ENCODE measurements around the gene MACIR.

MACIR gene

DNA sequence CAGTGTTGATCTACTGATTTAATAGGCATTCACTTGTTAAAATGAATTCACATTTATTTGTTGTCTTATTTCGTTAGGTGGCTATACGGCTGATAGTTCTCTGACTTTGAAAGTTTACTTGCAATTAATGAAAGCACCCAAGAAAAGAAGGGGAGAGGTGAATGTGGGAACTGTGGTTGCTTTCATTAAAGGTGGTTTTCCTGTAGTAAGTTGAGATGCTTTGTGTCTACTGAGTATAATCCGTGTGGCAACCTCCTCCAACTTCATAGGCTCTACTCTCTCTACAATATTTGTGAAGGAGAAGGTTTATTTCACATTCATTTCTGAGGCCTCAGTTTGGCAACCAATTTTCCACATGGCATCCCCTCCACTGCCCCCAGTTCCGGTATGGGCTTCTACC is 12.8 kb upstream of the MACIR start:
- DNase-seq (ENCODE audit: low read depth, low spot score) = no peak
- Histone ChIP-seq H3K36me3 (ENCODE audit: control insufficient read depth, insufficient read depth, low read length) (no peaks in the 10 kb centered on the region), H3K27me3 (ENCODE audit: control insufficient read depth, insufficient read depth, low read length) (no peaks in the 10 kb centered on the region), H3K4me1 (ENCODE audit: control insufficient read depth, insufficient read depth, low read length) (0 out of 2 replicates have a peak, but pooled peaks cover 1% of the 10 kb centered on the region), H3K4me3 (ENCODE audit: low read length) (no peak overlapping the region), H3K27ac (ENCODE audit: low read length) (no peak overlapping the region), H3K9me3 (ENCODE audit: control insufficient read depth, insufficient read depth, low read length) (no peaks in the 10 kb centered on the region)
- no CpG with 5 or more reads among the region's 4 CpGs for WGBS (ENCODE audit: insufficient coverage, insufficient read length)

- Histone ChIP-seq H3K27me3 (ENCODE audit: control insufficient read depth, insufficient read depth, low read length) (no peaks in the 10 kb centered on the region), H3K4me1 (ENCODE audit: control insufficient read depth, insufficient read depth, low read length) (0 out of 2 replicates have a peak, but pooled peaks cover 1% of the 10 kb centered on the region), H3K4me3 (ENCODE audit: low read length) (no peak overlapping the region), H3K36me3 (ENCODE audit: control insufficient read depth, insufficient read depth, low read length) (no peaks in the 10 kb centered on the region), H3K27ac (ENCODE audit: low read length) (no peak overlapping the region), H3K9me3 (ENCODE audit: control insufficient read depth, insufficient read depth, low read length) (no peaks in the 10 kb centered on the region)
- no CpG with 5 or more reads among the region's 1 CpG for WGBS (ENCODE audit: insufficient coverage, insufficient read length)
- no peak for DNase-seq (ENCODE audit: low read depth, low spot score)
These were observed 11.4 kb upstream of the MACIR start for GRCh38 chr5:103247118-103247517.

GRCh38 chr5:103249068-103249467 is 9.5 kb upstream of the MACIR start:
- WGBS (ENCODE audit: insufficient coverage, insufficient read length) = no CpG with 5 or more reads among the region's 2 CpGs
- H3K27me3 ChIP-seq (ENCODE audit: control insufficient read depth, insufficient read depth, low read length) = no peaks in the 10 kb centered on the region
- H3K4me3 ChIP-seq (ENCODE audit: low read length) = no peak overlapping the region
- no peaks in the 10 kb centered on the region for H3K36me3 ChIP-seq (ENCODE audit: control insufficient read depth, insufficient read depth, low read length)
- no peaks in the 10 kb centered on the region for H3K9me3 ChIP-seq (ENCODE audit: control insufficient read depth, insufficient read depth, low read length)
- no peaks in the 10 kb centered on the region for H3K4me1 ChIP-seq (ENCODE audit: control insufficient read depth, insufficient read depth, low read length)
- no peak overlapping the region for H3K27ac ChIP-seq (ENCODE audit: low read length)
- no peak for DNase-seq (ENCODE audit: low read depth, low spot score)

DNA sequence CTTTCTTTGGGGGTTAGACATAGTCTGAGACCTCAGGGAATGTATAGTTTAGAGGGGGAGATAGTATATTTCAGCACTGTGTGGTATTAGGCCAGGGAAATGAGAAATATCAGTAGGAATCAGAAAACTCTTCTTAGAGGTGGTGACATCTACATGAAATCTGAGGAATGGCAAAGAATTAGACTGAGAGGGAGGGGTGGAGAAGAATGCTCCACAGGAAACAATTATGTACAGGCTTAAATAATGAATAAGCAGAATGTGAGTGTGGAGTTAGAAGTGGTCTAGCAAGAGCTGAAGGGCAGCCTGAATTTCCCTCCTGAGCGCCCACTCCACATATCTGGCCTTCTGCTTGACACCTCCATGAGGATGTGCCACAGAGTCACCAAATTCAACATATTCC is 3.6 kb upstream of the MACIR start:
- Histone ChIP-seq H3K9me3 (ENCODE audit: control insufficient read depth, insufficient read depth, low read length) (no peaks in the 10 kb centered on the region), H3K4me1 (ENCODE audit: control insufficient read depth, insufficient read depth, low read length) (no peaks in the 10 kb centered on the region), H3K4me3 (ENCODE audit: low read length) (no peak overlapping the region), H3K27me3 (ENCODE audit: control insufficient read depth, insufficient read depth, low read length) (no peaks in the 10 kb centered on the region), H3K27ac (ENCODE audit: low read length) (no peak overlapping the region), H3K36me3 (ENCODE audit: control insufficient read depth, insufficient read depth, low read length) (no peaks in the 10 kb centered on the region)
- WGBS (ENCODE audit: insufficient coverage, insufficient read length) = no CpG with 5 or more reads among the region's 1 CpG
- DNase-seq (ENCODE audit: low read depth, low spot score) = no peak

GRCh38 chr5:103255691-103256090 is 2.9 kb upstream of the MACIR start:
- Histone ChIP-seq H3K27me3 (ENCODE audit: control insufficient read depth, insufficient read depth, low read length) (no peaks in the 10 kb centered on the region), H3K27ac (ENCODE audit: low read length) (no peak overlapping the region), H3K4me1 (ENCODE audit: control insufficient read depth, insufficient read depth, low read length) (no peaks in the 10 kb centered on the region), H3K9me3 (ENCODE audit: control insufficient read depth, insufficient read depth, low read length) (no peaks in the 10 kb centered on the region), H3K4me3 (ENCODE audit: low read length) (no peak overlapping the region), H3K36me3 (ENCODE audit: control insufficient read depth, insufficient read depth, low read length) (no peaks in the 10 kb centered on the region)
- WGBS (ENCODE audit: insufficient coverage, insufficient read length) = no CpG with 5 or more reads among the region's 7 CpGs
- no peak for DNase-seq (ENCODE audit: low read depth, low spot score)

- no peak for DNase-seq (ENCODE audit: low read depth, low spot score)
- no CpG with 5 or more reads among the region's 4 CpGs for WGBS (ENCODE audit: insufficient coverage, insufficient read length)
- no peaks in the 10 kb centered on the region for H3K36me3 ChIP-seq (ENCODE audit: control insufficient read depth, insufficient read depth, low read length)
These were observed 2.4 kb upstream of the MACIR start for GRCh38 chr5:103256178-103256577.

GRCh38 chr5:103258957-103259704 is 568 bp downstream of the MACIR start:
- Histone ChIP-seq H3K27me3 (ENCODE audit: control insufficient read depth, insufficient read depth, low read length) (no peaks in the 10 kb centered on the region), H3K4me3 (ENCODE audit: low read length) (peak overlapping the region; percentile 61), H3K36me3 (ENCODE audit: control insufficient read depth, insufficient read depth, low read length) (no peaks in the 10 kb centered on the region), H3K4me1 (ENCODE audit: control insufficient read depth, insufficient read depth, low read length) (no peaks in the 10 kb centered on the region), H3K9me3 (ENCODE audit: control insufficient read depth, insufficient read depth, low read length) (no peaks in the 10 kb centered on the region), H3K27ac (ENCODE audit: low read length) (no peak overlapping the region)
- WGBS (ENCODE audit: insufficient coverage, insufficient read length) = no CpG with 5 or more reads among the region's 91 CpGs
- no peak for DNase-seq (ENCODE audit: low read depth, low spot score)

More at GRCh38 chr5:103256178-103256577, 2.4 kb upstream of the MACIR start:
- Histone ChIP-seq H3K27ac (ENCODE audit: low read length) (no peak overlapping the region), H3K9me3 (ENCODE audit: control insufficient read depth, insufficient read depth, low read length) (no peaks in the 10 kb centered on the region), H3K27me3 (ENCODE audit: control insufficient read depth, insufficient read depth, low read length) (no peaks in the 10 kb centered on the region), H3K4me3 (ENCODE audit: low read length) (no peak overlapping the region), H3K4me1 (ENCODE audit: control insufficient read depth, insufficient read depth, low read length) (no peaks in the 10 kb centered on the region)

DNA sequence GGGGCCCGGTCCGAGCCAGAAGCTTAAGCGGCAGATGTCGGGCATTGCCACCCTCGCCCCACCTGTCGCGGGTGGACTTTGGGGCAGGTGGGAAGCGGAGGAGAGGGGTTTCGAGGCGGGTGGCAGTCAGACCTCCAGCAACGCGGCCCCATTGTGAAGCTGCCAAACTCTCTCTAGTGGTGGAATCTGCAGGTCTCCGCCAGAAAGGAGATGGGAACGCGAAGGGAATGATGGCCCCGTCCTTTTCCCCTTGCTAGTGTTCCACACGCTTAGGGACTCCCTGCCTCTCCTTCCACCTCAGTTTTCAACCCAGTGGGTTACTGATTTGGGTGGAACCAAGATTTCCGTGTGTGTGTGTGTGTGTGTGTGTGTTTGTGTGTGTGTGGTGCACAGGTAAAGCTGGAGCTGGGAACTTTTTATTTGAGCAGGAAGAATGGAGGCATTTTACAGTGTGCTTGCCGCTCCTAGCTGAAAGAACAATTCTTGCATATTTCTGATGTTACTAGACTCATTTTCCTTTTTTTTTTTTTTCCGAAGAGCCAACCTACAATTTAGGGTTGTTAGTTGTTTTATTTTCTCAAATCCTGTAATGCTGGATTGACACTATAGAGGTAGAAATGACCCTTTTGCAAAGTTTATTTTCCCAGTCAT is 1.3 kb downstream of the MACIR start:
- H3K4me1 ChIP-seq (ENCODE audit: control insufficient read depth, insufficient read depth, low read length) = no peaks in the 10 kb centered on the region
- no peaks in the 10 kb centered on the region for H3K9me3 ChIP-seq (ENCODE audit: control insufficient read depth, insufficient read depth, low read length)
- H3K4me3 ChIP-seq (ENCODE audit: low read length) = peak overlapping the region; percentile 61
- no peak overlapping the region for H3K27ac ChIP-seq (ENCODE audit: low read length)
- no peaks in the 10 kb centered on the region for H3K36me3 ChIP-seq (ENCODE audit: control insufficient read depth, insufficient read depth, low read length)
- no CpG with 5 or more reads among the region's 20 CpGs for WGBS (ENCODE audit: insufficient coverage, insufficient read length)
- H3K27me3 ChIP-seq (ENCODE audit: control insufficient read depth, insufficient read depth, low read length) = no peaks in the 10 kb centered on the region
- DNase-seq (ENCODE audit: low read depth, low spot score) = no peak

DNA sequence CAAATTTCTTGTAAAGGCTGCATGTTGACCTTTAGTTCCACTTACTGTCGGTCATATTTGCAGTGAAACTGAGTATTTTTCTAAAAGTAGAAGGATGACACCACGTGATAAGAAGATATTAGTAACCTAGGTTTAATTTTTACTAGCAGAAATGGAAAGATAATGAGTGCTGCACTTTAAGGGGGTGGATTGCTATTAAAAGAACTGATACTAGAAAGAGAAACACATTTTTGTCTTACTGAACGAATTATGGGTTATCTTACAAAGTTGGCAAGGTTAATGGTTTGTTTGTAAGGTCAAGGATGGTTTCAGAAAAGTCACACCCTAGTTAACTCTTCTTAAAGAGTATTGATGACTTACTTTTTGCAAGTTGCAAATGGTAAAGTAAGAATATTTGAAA is 2.4 kb downstream of the MACIR start:
- H3K36me3 ChIP-seq (ENCODE audit: control insufficient read depth, insufficient read depth, low read length) = no peaks in the 10 kb centered on the region
- no CpG with 5 or more reads among the region's 3 CpGs for WGBS (ENCODE audit: insufficient coverage, insufficient read length)
- no peaks in the 10 kb centered on the region for H3K27me3 ChIP-seq (ENCODE audit: control insufficient read depth, insufficient read depth, low read length)
- H3K9me3 ChIP-seq (ENCODE audit: control insufficient read depth, insufficient read depth, low read length) = no peaks in the 10 kb centered on the region
- no peak overlapping the region for H3K4me3 ChIP-seq (ENCODE audit: low read length)
- no peaks in the 10 kb centered on the region for H3K4me1 ChIP-seq (ENCODE audit: control insufficient read depth, insufficient read depth, low read length)
- DNase-seq (ENCODE audit: low read depth, low spot score) = no peak
- H3K27ac ChIP-seq (ENCODE audit: low read length) = no peak overlapping the region

GRCh38 chr5:103262422-103262871 is 3.9 kb downstream of the MACIR start:
- Histone ChIP-seq H3K27ac (ENCODE audit: low read length) (no peak overlapping the region), H3K9me3 (ENCODE audit: control insufficient read depth, insufficient read depth, low read length) (no peaks in the 10 kb centered on the region), H3K4me3 (ENCODE audit: low read length) (no peak overlapping the region), H3K36me3 (ENCODE audit: control insufficient read depth, insufficient read depth, low read length) (no peaks in the 10 kb centered on the region), H3K27me3 (ENCODE audit: control insufficient read depth, insufficient read depth, low read length) (no peaks in the 10 kb centered on the region), H3K4me1 (ENCODE audit: control insufficient read depth, insufficient read depth, low read length) (no peaks in the 10 kb centered on the region)
- no CpG with 5 or more reads among the region's 1 CpG for WGBS (ENCODE audit: insufficient coverage, insufficient read length)
- DNase-seq (ENCODE audit: low read depth, low spot score) = no peak
